Colonic mucosa (tissue), 4 donors: ENCODE results near the gene FAM219A. TPM values are rescaled to one million over a fixed set of nuclear protein-coding genes. Genes with fewer than 3 reads are reported as not detected.

Source experiments
- DNase-seq: peaks from one replicate; pipeline ENCODE4 v3.0.0-alpha.2; 2020
- H3K27ac ChIP-seq: fragments of 200-600 bp; one replicate; pipeline ENCODE4 v1.8.0; 2021
- H3K27me3 ChIP-seq: fragments of 200-600 bp; one replicate; pipeline ENCODE4 v1.8.0; 2021
- H3K36me3 ChIP-seq: fragments of 200-600 bp; one replicate; pipeline ENCODE4 v1.8.0; 2021
- H3K4me1 ChIP-seq: fragments of 200-600 bp; one replicate; pipeline ENCODE4 v1.8.0; 2021; ENCODE audit warnings: mild to moderate bottlenecking
- H3K4me3 ChIP-seq: fragments of 200-600 bp; one replicate; pipeline ENCODE4 v1.8.0; 2021
- H3K9ac ChIP-seq, 2 donors: one replicate each; pipeline ENCODE4 v1.7.0; 2013; ENCODE audit warnings: control low read depth in 2 of 2, low read depth in 2 of 2, low read length in 2 of 2
- H3K9me3 ChIP-seq: fragments of 200-600 bp; one replicate; pipeline ENCODE4 v1.8.0; 2021
- CTCF ChIP-seq: fragments of 200-600 bp; IDR thresholded peaks from one replicate; pipeline ENCODE4 v1.8.0; 2022; ENCODE audit warnings: antibody characterized with exemption, mild to moderate bottlenecking
- intact Hi-C: fragments of 100-400 bp; cut with DNase I; formaldehyde crosslinking; loops from one replicate; pipeline ENCODE4 v1.14.1; 2022
- total RNA-seq, 2 donors: library from RNA; stranded (reverse); fragmentation: NEBNext Ultra II Directional in 1 of 2; extraction: Animal tissue kit (Norgen Biotek cat#: 25700) in 1 of 2; gene quantifications; one replicate each; pipeline ENCODE4 v1.2.1, GENCODE V29; 2021
- donor health status: healthy.
- donor health status: DM: no; HTN: no; CAD: no.
- donor health status: DM: no; HTN: no; CAD: no.

Gene FAM219A
- total RNA-seq, 2 donors from 2014 or later, result 6.3 to 7.5 TPM

GRCh38 chr9:34400275-34400674, 58.1 kb downstream of the FAM219A start:
- Histone ChIP-seq H3K9ac (no peak overlapping the region), H3K27me3 (no peaks in the 10 kb centered on the region), H3K27ac (no peak overlapping the region), H3K36me3 (no peaks in the 10 kb centered on the region), H3K9me3 (no peaks in the 10 kb centered on the region), H3K4me3 (no peak overlapping the region), H3K4me1 (no peaks in the 10 kb centered on the region)
- DNase-seq, result no peak
- intact Hi-C loops, result loop anchor here (5.0 kb wide), 1 partner anchor 147 kb away; no protein-coding TSS in a partner anchor
- no peak for TF ChIP-seq CTCF

GRCh38 chr9:34399729-34400128, 58.6 kb downstream of the FAM219A start:
- TF ChIP-seq CTCF, result no peak
- Histone ChIP-seq H3K9ac (no peak overlapping the region), H3K4me1 (no peaks in the 10 kb centered on the region), H3K27me3 (no peaks in the 10 kb centered on the region), H3K4me3 (no peak overlapping the region), H3K36me3 (no peaks in the 10 kb centered on the region), H3K27ac (no peak overlapping the region), H3K9me3 (no peaks in the 10 kb centered on the region)
- no peak for DNase-seq
- intact Hi-C loops, result loop anchor here (5.0 kb wide), 1 partner anchor 148 kb away; no protein-coding TSS in a partner anchor

GRCh38 chr9:34398875-34399274, 59.5 kb downstream of the FAM219A start:
- intact Hi-C loops, result no loop called here
- Histone ChIP-seq H3K4me1 (no peaks in the 10 kb centered on the region), H3K9ac (no peak overlapping the region), H3K27ac (no peak overlapping the region), H3K36me3 (no peaks in the 10 kb centered on the region), H3K4me3 (no peak overlapping the region), H3K27me3 (no peaks in the 10 kb centered on the region), H3K9me3 (no peaks in the 10 kb centered on the region)
- TF ChIP-seq CTCF, result no peak
- DNase-seq, result no peak

- Histone ChIP-seq H3K9me3 (no peaks in the 10 kb centered on the region), H3K4me1 (no peaks in the 10 kb centered on the region), H3K27ac (no peak overlapping the region), H3K4me3 (no peak overlapping the region), H3K27me3 (no peaks in the 10 kb centered on the region), H3K9ac (no peak overlapping the region), H3K36me3 (no peaks in the 10 kb centered on the region)
- DNase-seq, result no peak
- intact Hi-C loops, result no loop called here
- TF ChIP-seq CTCF, result no peak
These were observed 61.8 kb downstream of the FAM219A start for GRCh38 chr9:34396276-34397214.

- DNase-seq, result no peak
- TF ChIP-seq CTCF, result no peak
These were observed 65.9 kb downstream of the FAM219A start for GRCh38 chr9:34392511-34392910.

More at GRCh38 chr9:34392511-34392910, 65.9 kb downstream of the FAM219A start:
- no peak overlapping the region for H3K9ac ChIP-seq
- H3K27ac ChIP-seq, result no peak overlapping the region
- H3K36me3 ChIP-seq, result no peaks in the 10 kb centered on the region
- intact Hi-C loops, result no loop called here
- H3K4me3 ChIP-seq, result no peak overlapping the region
- H3K27me3 ChIP-seq, result no peaks in the 10 kb centered on the region
- H3K9me3 ChIP-seq, result no peaks in the 10 kb centered on the region
- no peaks in the 10 kb centered on the region for H3K4me1 ChIP-seq
